DOHH2 (cell line): Measurements from ENCODE around the gene PALS2.

Experiments
- H3F3A ChIP-seq: fragments of 200-600 bp; sonication (generic), shearing (Covaris generic); 2 replicates; pipeline ENCODE4 v1.6.0; 2016; ENCODE audit warnings: antibody characterized with exemption, mild to moderate bottlenecking; ENCODE audit not compliant: control insufficient read depth, insufficient read depth
- H3K27ac ChIP-seq: fragments of 200-600 bp; sonication (generic); 2 replicates; pipeline ENCODE4 v1.5.1; 2014; ENCODE audit warnings: low read depth, mild to moderate bottlenecking, low read length, moderate library complexity
- H3K27me3 ChIP-seq: fragments of 200-600 bp; sonication (generic); 2 replicates; pipeline ENCODE4 v1.6.1; 2014; ENCODE audit warnings: mild to moderate bottlenecking, low read length, mixed read lengths; ENCODE audit not compliant: control insufficient read depth
- H3K36me3 ChIP-seq: fragments of 200-600 bp; sonication (generic); 2 replicates; pipeline ENCODE4 v1.6.1; 2014; ENCODE audit warnings: mild to moderate bottlenecking, low read length, moderate library complexity, mixed read lengths; ENCODE audit not compliant: control insufficient read depth
- H3K4me1 ChIP-seq: fragments of 200-600 bp; sonication (generic); 2 replicates; pipeline ENCODE4 v1.6.1; 2014; ENCODE audit warnings: mild to moderate bottlenecking, low read length, mixed read lengths; ENCODE audit not compliant: control insufficient read depth
- H3K4me2 ChIP-seq: fragments of 200-600 bp; sonication (generic); 2 replicates; pipeline ENCODE4 v1.6.0; 2014; ENCODE audit warnings: mild to moderate bottlenecking, low read length, moderate library complexity
- H3K4me3 ChIP-seq: fragments of 200-600 bp; sonication (generic); 2 replicates; pipeline ENCODE4 v1.5.1; 2014; ENCODE audit warnings: mild to moderate bottlenecking, low read length, mixed read lengths
- H3K79me2 ChIP-seq: fragments of 200-600 bp; sonication (generic); 2 replicates; pipeline ENCODE4 v1.6.1; 2014; ENCODE audit warnings: mild to moderate bottlenecking, low read length, mixed read lengths; ENCODE audit not compliant: control insufficient read depth
- H3K9me2 ChIP-seq: fragments of 200-600 bp; sonication (generic); replicated peaks from 2 replicates; pipeline ENCODE4 v1.6.1; 2014; ENCODE audit warnings: mild to moderate bottlenecking, low read length, mixed read lengths; ENCODE audit not compliant: control insufficient read depth
- H3K9me3 ChIP-seq: fragments of 200-600 bp; sonication (generic); 2 replicates; pipeline ENCODE4 v1.6.1; 2014; ENCODE audit warnings: antibody characterized with exemption, low read length, mixed read lengths; ENCODE audit not compliant: control insufficient read depth, insufficient read depth
- H4K20me1 ChIP-seq: fragments of 200-600 bp; sonication (generic); 2 replicates; pipeline ENCODE4 v1.6.0; 2014; ENCODE audit warnings: low read depth, mild to moderate bottlenecking, antibody characterized with exemption, low read length, moderate library complexity; ENCODE audit not compliant: control insufficient read depth, insufficient read depth
- EZH2phosphoT487 ChIP-seq: fragments of 200-600 bp; sonication (generic); IDR thresholded peaks from 2 replicates; pipeline ENCODE4 v1.6.1; 2017; ENCODE audit warnings: borderline replicate concordance, mild to moderate bottlenecking, antibody characterized with exemption, low read length, moderate library complexity, mixed read lengths
- TF ChIP-seq, protein P1 (sequence below): fragments of 200-600 bp; sonication (generic); IDR thresholded peaks from one replicate; pipeline ENCODE4 v1.5.1; 2014; ENCODE audit warnings: antibody characterized with exemption, mild to moderate bottlenecking, low read depth, low read length; ENCODE audit not compliant: poor library complexity, severe bottlenecking

PALS2 gene

DNA sequence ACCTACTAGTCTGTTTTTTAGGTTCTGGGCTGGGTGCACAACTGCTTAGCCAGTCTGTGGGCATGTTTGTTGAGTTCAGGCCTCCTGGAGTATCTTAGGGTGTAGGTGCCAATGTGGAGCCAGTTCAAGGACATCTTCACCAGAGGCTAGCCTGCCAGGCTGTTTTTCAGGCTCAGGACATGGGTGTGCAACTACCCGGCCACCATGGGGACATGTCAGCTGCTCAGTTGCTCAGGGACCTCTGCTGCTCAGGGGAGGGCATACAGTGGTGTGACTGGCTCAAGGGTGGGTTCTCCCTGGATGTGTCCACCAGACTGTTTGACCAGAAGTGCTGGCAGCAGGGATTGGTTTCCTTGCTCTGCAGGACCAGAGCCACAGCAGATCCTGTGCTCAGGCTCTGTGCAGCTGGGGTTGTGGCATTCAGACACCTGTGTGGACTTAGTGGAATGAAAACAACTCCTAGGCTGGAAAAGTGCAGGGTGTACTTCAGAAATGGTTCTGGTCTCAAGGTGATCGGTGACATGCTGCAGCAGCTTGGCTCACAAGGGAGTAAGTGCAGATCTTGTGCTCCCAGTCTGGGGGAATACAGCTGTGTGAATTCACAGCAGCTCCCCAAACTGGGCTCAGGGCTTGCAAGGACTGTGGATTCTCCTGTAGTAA is 44.8 kb downstream of the PALS2 start:
- no peaks in the 10 kb centered on the region for H3K27me3 ChIP-seq
- H3K79me2 ChIP-seq, result peaks cover 97% of the 10 kb centered on the region
- H3K9me2 ChIP-seq, result no peaks in the 10 kb centered on the region
- peaks cover 3% of the 10 kb centered on the region; the same call in 1 of the 2 replicates for H3K4me1 ChIP-seq
- peaks cover 3% of the 10 kb centered on the region; the same call in 1 of the 2 replicates for H3F3A ChIP-seq
- peaks cover 2% of the 10 kb centered on the region for H3K36me3 ChIP-seq
- no peak overlapping the region for H3K4me2 ChIP-seq
- no peak overlapping the region for H3K27ac ChIP-seq
- no peaks in the 10 kb centered on the region for H4K20me1 ChIP-seq
- peaks cover 16% of the 10 kb centered on the region; the same call in 1 of the 2 replicates for H3K9me3 ChIP-seq
- H3K4me3 ChIP-seq, result no peak overlapping the region
- TF ChIP-seq, protein P1, sequence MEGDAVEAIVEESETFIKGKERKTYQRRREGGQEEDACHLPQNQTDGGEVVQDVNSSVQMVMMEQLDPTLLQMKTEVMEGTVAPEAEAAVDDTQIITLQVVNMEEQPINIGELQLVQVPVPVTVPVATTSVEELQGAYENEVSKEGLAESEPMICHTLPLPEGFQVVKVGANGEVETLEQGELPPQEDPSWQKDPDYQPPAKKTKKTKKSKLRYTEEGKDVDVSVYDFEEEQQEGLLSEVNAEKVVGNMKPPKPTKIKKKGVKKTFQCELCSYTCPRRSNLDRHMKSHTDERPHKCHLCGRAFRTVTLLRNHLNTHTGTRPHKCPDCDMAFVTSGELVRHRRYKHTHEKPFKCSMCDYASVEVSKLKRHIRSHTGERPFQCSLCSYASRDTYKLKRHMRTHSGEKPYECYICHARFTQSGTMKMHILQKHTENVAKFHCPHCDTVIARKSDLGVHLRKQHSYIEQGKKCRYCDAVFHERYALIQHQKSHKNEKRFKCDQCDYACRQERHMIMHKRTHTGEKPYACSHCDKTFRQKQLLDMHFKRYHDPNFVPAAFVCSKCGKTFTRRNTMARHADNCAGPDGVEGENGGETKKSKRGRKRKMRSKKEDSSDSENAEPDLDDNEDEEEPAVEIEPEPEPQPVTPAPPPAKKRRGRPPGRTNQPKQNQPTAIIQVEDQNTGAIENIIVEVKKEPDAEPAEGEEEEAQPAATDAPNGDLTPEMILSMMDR, result no peak
- no peak for TF ChIP-seq EZH2phosphoT487

DNA sequence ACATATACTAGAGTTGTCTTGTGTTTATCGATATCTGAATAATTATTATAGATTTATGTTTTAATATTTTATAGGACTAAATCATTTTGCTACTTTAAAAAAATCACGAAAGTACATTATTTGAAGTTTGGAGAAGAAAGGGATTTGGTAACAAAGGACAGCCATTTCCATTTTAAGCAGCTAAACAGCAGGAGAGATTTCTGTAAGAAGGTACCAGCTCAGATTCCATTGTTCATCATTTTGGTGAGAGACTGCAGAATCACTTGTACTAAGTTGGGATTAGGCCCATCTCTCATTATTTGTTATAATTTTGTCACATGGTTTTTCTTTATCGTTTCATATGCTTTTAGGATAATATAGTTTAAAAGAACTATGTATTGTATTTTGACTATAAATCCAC is 46.7 kb downstream of the PALS2 start:
- Histone ChIP-seq H3K4me2 (no peak overlapping the region), H3K36me3 (peaks cover 7% of the 10 kb centered on the region), H4K20me1 (no peaks in the 10 kb centered on the region), H3K27me3 (no peaks in the 10 kb centered on the region), H3F3A (peaks cover 3% of the 10 kb centered on the region; the same call in 1 of the 2 replicates), H3K9me2 (no peaks in the 10 kb centered on the region), H3K27ac (no peak overlapping the region), H3K9me3 (peaks cover 16% of the 10 kb centered on the region; the same call in 1 of the 2 replicates), H3K4me3 (no peak overlapping the region), H3K79me2 (peaks cover 93% of the 10 kb centered on the region), H3K4me1 (peaks cover 3% of the 10 kb centered on the region; the same call in 1 of the 2 replicates)
- no peak for TF ChIP-seq EZH2phosphoT487
- TF ChIP-seq, protein P1, result no peak

DNA sequence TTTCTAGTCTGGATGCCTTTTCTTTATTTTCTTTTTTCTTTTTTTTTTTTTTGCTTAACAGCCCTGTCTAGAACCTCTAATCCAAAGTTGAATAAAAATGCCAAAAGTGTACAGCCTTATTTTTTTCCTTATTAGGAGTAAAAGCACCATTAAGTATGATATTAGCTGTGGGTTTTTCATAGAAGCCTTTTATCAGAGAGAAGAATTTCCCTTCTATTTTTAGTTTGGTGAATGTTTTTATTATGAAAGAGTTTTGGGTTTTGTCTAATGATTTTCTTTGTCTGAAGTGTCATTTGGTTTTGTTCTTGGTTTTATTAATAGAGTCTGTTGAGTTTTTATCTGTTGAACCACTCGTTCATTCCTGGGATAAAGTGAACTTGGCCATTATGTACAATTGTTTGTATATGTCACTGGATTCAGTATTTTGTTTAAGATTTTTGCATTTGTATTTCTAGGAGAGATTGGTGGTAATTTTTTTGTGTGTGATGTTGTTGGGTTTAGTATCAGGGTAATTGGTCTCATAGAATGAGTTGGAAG is 49.5 kb downstream of the PALS2 start:
- no peak overlapping the region for H3K4me2 ChIP-seq
- H3K36me3 ChIP-seq, result peaks cover 16% of the 10 kb centered on the region

More for the DNA sequence above, 49.5 kb downstream of the PALS2 start:
- Histone ChIP-seq H3K79me2 (peaks cover 68% of the 10 kb centered on the region), H3K9me3 (peaks cover 13% of the 10 kb centered on the region; the same call in 1 of the 2 replicates), H3K27ac (no peak overlapping the region), H3K4me3 (no peak overlapping the region), H4K20me1 (no peaks in the 10 kb centered on the region), H3K27me3 (no peaks in the 10 kb centered on the region), H3K9me2 (no peaks in the 10 kb centered on the region), H3K4me1 (peaks cover 3% of the 10 kb centered on the region; the same call in 1 of the 2 replicates), H3F3A (no peaks in the 10 kb centered on the region)
- TF ChIP-seq, protein P1, result no peak
- TF ChIP-seq EZH2phosphoT487, result no peak
